Forelimb muscle (tissue), 1 donor: ENCODE results near the gene TAP2. TPM values are rescaled to one million over a fixed set of nuclear protein-coding genes. Genes with fewer than 3 reads are reported as not detected.
"Not testable (repeated sequence)": the region's sequence is repeated elsewhere in the genome, so short reads cannot be mapped to it uniquely, and the experiment has no call there.

Experiments
- DNase-seq: peaks from one replicate; pipeline ENCODE4 v3.0.0-alpha.2; 2013; ENCODE audit warnings: low read depth
- polyA plus RNA-seq: library from polyadenylated mRNA; unstranded; fragments of 120-200 nt; gene quantifications from one replicate; pipeline ENCODE4 v1.2.1, GENCODE V29; 2013; ENCODE audit not compliant: insufficient read length

TAP2 gene
- 3.8 TPM for polyA plus RNA-seq

- DNase-seq, result peak; percentile 83
Measured at GRCh38 chr6:32838114-32838958, at the start of gene TAP2. TAP2 (minus strand) TSS chr6:32838739; CDS start chr6:32838233, 506 bp downstream.

- no peak for DNase-seq
Measured at GRCh38 chr6:32887616-32888015, 49.1 kb upstream of the TAP2 start.

GRCh38 chr6:32886681-32887383 lies 48.3 kb upstream of the TAP2 start:
- no peak for DNase-seq

- peak; percentile 54 for DNase-seq
Measured at GRCh38 chr6:32885698-32886286, 47.3 kb upstream of the TAP2 start.

- no peak for DNase-seq
Measured at GRCh38 chr6:32883789-32884188, 45.2 kb upstream of the TAP2 start.

GRCh38 chr6:32882879-32883250 lies 44.3 kb upstream of the TAP2 start:
- DNase-seq, result no peak

- DNase-seq, result not testable (repeated sequence)
Measured at GRCh38 chr6:32880962-32881361, 42.4 kb upstream of the TAP2 start.

GRCh38 chr6:32879691-32880090 lies 41.2 kb upstream of the TAP2 start:
- DNase-seq, result no peak

- DNase-seq, result no peak
Measured at GRCh38 chr6:32876603-32877002, 38.1 kb upstream of the TAP2 start.

GRCh38 chr6:32873947-32874346 lies 35.4 kb upstream of the TAP2 start:
- DNase-seq, result not testable (repeated sequence)

- peak; percentile 61 for DNase-seq
Measured at GRCh38 chr6:32868257-32868788, 29.8 kb upstream of the TAP2 start.

GRCh38 chr6:32867554-32868256 lies 29.2 kb upstream of the TAP2 start:
- DNase-seq, result no peak

- no peak for DNase-seq
Measured at GRCh38 chr6:32867022-32867477, 28.5 kb upstream of the TAP2 start.

- no peak for DNase-seq
Measured at GRCh38 chr6:32865724-32866443, 27.3 kb upstream of the TAP2 start.

- DNase-seq, result no peak
Measured at GRCh38 chr6:32862725-32863124, 24.2 kb upstream of the TAP2 start.

GRCh38 chr6:32860674-32861073 lies 22.1 kb upstream of the TAP2 start:
- no peak for DNase-seq

GRCh38 chr6:32858194-32858593 lies 19.7 kb upstream of the TAP2 start:
- DNase-seq, result no peak

GRCh38 chr6:32857156-32857891 lies 18.8 kb upstream of the TAP2 start:
- DNase-seq, result no peak

GRCh38 chr6:32855467-32856174 lies 17.1 kb upstream of the TAP2 start:
- no peak for DNase-seq
